ENCODE results near the gene C10orf105. TPM values are rescaled to one million over a fixed set of nuclear protein-coding genes. Genes with fewer than 3 reads are reported as not detected.

Gene C10orf105
- total RNA-seq, 1 donor from 2014 or later = not detected

DNA sequence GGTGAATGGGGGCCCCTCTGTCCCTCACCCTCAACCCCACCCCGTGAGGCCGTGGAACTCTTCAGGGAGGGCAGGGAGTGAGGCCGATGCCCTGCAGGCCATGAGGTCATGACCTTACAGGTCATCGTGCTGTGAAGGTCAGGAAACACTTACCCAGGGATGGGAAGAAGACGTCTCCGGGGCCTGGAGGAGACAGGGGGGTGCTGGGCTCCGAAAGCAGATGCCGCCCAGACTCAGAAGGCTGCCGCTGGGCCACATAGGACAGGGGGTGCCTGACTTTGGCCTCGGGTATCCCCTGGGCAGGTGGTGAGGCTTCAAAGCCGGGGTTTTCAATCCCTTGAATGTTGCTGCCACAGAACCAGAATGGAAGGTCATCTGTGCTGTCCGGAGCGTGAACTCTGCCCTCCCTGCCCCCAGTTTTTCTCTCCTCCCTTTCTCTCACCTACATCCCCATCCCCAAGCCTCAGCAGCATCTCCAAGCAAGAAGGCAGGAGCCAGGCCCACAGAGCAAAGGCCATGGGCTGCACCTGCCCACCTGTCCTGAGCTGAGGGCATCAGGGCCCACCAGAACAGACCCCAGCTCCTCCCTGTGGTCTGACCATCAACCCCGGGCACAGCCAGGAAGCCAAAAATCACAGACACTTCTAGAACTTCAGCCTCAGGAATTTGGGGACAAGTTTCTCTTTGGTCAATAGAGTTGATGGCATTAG, 32.1 kb upstream of the C10orf105 start:
- ATAC-seq (ENCODE audit: low read depth) = no peak
- CTCF ChIA-PET = interaction anchor here (0.7 to 1.7 kb wide), 4 partner anchors 16 to 22 kb away, joined by 3 to 10 read pairs (median 3); partner anchors contain the start of gene VSIR
- TF ChIP-seq, protein P1, sequence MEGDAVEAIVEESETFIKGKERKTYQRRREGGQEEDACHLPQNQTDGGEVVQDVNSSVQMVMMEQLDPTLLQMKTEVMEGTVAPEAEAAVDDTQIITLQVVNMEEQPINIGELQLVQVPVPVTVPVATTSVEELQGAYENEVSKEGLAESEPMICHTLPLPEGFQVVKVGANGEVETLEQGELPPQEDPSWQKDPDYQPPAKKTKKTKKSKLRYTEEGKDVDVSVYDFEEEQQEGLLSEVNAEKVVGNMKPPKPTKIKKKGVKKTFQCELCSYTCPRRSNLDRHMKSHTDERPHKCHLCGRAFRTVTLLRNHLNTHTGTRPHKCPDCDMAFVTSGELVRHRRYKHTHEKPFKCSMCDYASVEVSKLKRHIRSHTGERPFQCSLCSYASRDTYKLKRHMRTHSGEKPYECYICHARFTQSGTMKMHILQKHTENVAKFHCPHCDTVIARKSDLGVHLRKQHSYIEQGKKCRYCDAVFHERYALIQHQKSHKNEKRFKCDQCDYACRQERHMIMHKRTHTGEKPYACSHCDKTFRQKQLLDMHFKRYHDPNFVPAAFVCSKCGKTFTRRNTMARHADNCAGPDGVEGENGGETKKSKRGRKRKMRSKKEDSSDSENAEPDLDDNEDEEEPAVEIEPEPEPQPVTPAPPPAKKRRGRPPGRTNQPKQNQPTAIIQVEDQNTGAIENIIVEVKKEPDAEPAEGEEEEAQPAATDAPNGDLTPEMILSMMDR (IDR thresholded peaks at IDR 0.05) = no peak
- H3K4me1 Mint-ChIP-seq = peaks cover 82% of the 10 kb centered on the region
- H3K4me3 Mint-ChIP-seq = peak overlapping the region; percentile 44
- POLR2A ChIA-PET = interaction anchor here (0.8 to 1.9 kb wide), 8 partner anchors 13 to 43 kb away, joined by 3 to 21 read pairs (median 6); partner anchors contain the start of gene VSIR
- peaks cover 8% of the 10 kb centered on the region for H3K36me3 Mint-ChIP-seq (ENCODE audit: low read depth)
- peak overlapping the region; percentile 83 for H3K27ac Mint-ChIP-seq
- intact Hi-C loops (cut with micrococcal nuclease) = no loop called here
- H3K9me3 Mint-ChIP-seq = no peaks in the 10 kb centered on the region
- DNase-seq = no peak
- no peaks in the 10 kb centered on the region for H3K27me3 Mint-ChIP-seq

DNA sequence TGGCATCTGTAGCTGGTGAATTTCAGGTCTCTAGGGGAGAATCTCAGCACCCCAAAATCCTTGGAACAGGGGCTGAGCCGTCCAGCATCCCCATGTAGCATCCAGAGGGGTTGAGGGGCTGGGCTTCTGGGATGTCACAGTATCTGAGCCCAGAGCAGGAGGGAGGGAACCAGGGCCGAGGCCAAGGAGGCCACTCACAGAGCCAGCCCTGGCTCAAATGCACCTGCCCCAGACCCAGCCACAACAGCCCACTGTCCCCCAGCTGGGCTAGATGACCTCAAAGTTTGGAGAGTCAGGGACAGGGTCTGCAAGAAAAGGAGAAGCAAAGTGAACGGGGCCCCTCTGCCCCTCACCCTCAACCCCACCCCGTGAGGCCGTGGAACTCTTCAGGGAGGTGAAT, 31.4 kb upstream of the C10orf105 start:
- DNase-seq (no peak), ATAC-seq (ENCODE audit: low read depth) (no peak)
- Mint-ChIP-seq H3K27me3 (no peaks in the 10 kb centered on the region), H3K4me1 (peaks cover 82% of the 10 kb centered on the region), H3K4me3 (peak overlapping the region; percentile 56), H3K27ac (peak overlapping the region; percentile 84), H3K9me3 (no peaks in the 10 kb centered on the region), H3K36me3 (ENCODE audit: low read depth) (peaks cover 8% of the 10 kb centered on the region)
- TF ChIP-seq, protein P1 (IDR thresholded peaks at IDR 0.05) = no peak
- intact Hi-C loops (cut with micrococcal nuclease) = no loop called here
- ChIA-PET POLR2A (interaction anchor here (1.0 to 1.5 kb wide), 3 partner anchors 15 to 23 kb away, joined by 3 to 6 read pairs (median 5); partner anchors contain the start of gene VSIR), CTCF (no interaction called here)

GRCh38 chr10:71750124-71750841, 30.7 kb upstream of the C10orf105 start:
- H3K9me3 Mint-ChIP-seq = no peaks in the 10 kb centered on the region
- ChIA-PET POLR2A (interaction anchor here (1.0 to 1.5 kb wide), 3 partner anchors 16 to 23 kb away, joined by 3 to 6 read pairs (median 5); partner anchors contain the start of gene VSIR), CTCF (interaction anchor here (1.5 kb wide), 1 partner anchor 16 kb away, joined by 4 read pairs; no protein-coding TSS in a partner anchor)
- TF ChIP-seq, protein P1 (IDR thresholded peaks at IDR 0.05) = no peak
- H3K27me3 Mint-ChIP-seq = no peaks in the 10 kb centered on the region
- peak overlapping the region; percentile 56 for H3K4me3 Mint-ChIP-seq
- H3K4me1 Mint-ChIP-seq = peaks cover 88% of the 10 kb centered on the region
- ATAC-seq (ENCODE audit: low read depth) (no peak), DNase-seq (no peak)
- intact Hi-C loops (cut with micrococcal nuclease) = no loop called here
- peaks cover 8% of the 10 kb centered on the region for H3K36me3 Mint-ChIP-seq (ENCODE audit: low read depth)
- peak overlapping the region; percentile 84 for H3K27ac Mint-ChIP-seq

DNA sequence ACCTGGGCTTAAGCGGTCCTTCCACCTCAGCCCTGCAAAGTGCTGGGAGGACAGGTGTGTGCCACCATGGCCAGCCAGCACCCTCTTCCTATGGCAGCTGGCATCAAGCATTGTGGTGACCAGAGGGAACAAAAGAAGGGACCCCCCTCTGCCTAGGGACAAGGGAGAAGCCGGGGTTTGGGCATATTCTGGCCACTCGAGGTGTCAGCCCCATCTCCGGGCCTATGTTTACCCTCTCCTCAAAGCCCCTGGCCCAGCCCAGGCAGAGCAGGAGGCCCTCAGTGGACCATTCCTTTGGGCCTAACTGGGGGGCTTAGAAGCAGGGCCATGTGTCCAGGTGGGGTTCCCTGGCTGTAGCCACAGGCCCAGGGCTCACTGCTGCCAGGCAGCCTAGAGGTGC, 29.8 kb upstream of the C10orf105 start:
- Mint-ChIP-seq H3K36me3 (ENCODE audit: low read depth) (peaks cover 8% of the 10 kb centered on the region), H3K27me3 (no peaks in the 10 kb centered on the region), H3K9me3 (no peaks in the 10 kb centered on the region), H3K4me3 (peak overlapping the region; percentile 69), H3K27ac (peak overlapping the region; percentile 95), H3K4me1 (peaks cover 88% of the 10 kb centered on the region)
- DNase-seq (no peak), ATAC-seq (ENCODE audit: low read depth) (no peak)
- TF ChIP-seq, protein P1 (IDR thresholded peaks at IDR 0.05) = no peak
- ChIA-PET POLR2A (interaction anchor here (0.8 to 2.2 kb wide), 17 partner anchors 9 to 376 kb away, joined by 3 to 16 read pairs (median 5); partner anchors contain the start of genes PSAP and VSIR), CTCF (interaction anchor here (0.8 to 1.5 kb wide), 5 partner anchors 16 to 62 kb away, joined by 3 to 8 read pairs (median 4); partner anchors contain the start of gene VSIR)
- intact Hi-C loops (cut with micrococcal nuclease) = loop anchor here (5.0 kb wide), 1 partner anchor 57 kb away; no protein-coding TSS in a partner anchor
